Effector CD8-positive, alpha-beta T cell (primary cell): ENCODE data around the gene TSPO.
A peak's percentile ranks its signal among the peaks of the same experiment; 100 is the strongest.
"Not testable (repeated sequence)": the region's sequence is repeated elsewhere in the genome, so short reads cannot be mapped to it uniquely, and the experiment has no call there.

Source experiments
- DNase-seq: peaks from one replicate; lab custom pipeline; 2025; lab: John Stamatoyannopoulos, UW
- total RNA-seq, 4 experiments: gene quantifications; one replicate each; lab custom pipeline; 2026; lab: John Stamatoyannopoulos, UW

Gene TSPO
- 42.9 to 44.5 (median 44.0) reads per million in 4 experiments for total RNA-seq

GRCh38 chr22:43151251-43152002 is at the start of gene TSPO:
TSS of gene TSPO (plus strand) at chr22:43151559. CDS start at chr22:43159239, 7,680 bp downstream.
- peak; percentile 58 for DNase-seq

- DNase-seq: not testable (repeated sequence)
Measured at GRCh38 chr22:43104056-43104625, 47.2 kb upstream of the TSPO start.

DNA sequence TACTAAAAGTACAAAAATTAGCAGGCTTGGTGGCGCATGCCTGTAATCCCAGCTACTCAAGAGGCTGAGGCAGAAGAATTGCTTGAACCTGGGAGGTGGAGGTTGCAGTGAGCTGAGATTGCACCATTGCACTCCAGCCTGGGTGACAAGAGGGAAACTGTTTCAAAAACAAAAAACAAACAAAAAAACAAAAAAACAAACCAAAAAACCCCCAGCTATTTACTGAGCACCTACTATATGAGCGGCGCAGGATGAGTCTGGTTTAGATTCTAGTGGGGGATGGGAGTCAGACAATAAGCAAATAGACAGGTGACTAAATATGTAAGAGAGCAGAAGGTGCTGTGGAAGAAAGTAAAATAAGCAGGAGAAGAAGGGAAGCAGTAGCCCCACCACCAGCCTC is 46.4 kb upstream of the TSPO start:
- DNase-seq: not testable (repeated sequence)

GRCh38 chr22:43106302-43106701 is 45.1 kb upstream of the TSPO start:
- DNase-seq: no peak

DNA sequence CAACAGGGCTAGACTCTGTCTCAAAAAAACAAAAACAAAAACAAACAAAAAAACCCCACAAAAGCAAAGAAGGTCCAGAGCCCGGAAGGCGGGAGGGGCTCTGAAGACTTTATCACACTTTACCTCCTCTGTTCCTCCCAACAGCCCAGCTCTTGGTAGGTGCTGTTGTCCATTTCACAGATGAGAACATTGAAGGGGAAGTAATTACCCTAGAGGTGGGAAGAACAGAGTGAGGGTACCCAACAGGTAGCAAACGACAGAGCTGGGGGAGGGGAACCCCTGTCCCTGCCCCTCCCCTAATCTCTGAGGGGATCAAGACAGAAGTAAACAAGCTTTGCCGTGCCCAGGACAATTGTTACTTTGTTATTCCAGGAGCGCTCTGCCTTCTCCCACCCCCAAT is 41.8 kb upstream of the TSPO start:
- DNase-seq: no peak

DNA sequence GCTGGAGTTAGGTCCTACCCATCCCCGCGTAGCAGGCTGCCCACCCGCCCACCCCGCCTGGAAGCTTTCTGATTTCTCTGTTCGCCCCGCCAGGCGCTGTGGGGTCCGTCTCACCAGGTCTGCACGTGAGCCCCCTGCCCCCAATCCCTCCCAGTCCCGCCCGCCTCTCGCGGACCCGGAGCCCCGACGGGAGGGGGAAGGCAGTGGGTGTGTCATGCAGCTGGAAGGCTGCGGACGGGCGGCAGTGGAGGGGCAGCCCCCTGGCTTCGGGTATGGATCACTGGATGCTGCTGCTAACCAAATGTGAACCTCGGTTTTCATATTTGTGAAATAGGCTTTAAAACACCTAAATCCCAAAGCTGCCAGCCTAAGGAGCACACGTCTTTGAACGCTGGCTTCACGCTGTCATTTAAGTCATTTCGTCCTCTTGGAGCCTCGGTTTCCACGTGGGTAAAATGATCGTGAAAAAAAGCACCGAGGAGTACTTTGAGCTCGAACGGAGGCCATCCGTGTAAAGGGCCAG is 41.4 kb upstream of the TSPO start:
- peak; percentile 8 for DNase-seq

DNA sequence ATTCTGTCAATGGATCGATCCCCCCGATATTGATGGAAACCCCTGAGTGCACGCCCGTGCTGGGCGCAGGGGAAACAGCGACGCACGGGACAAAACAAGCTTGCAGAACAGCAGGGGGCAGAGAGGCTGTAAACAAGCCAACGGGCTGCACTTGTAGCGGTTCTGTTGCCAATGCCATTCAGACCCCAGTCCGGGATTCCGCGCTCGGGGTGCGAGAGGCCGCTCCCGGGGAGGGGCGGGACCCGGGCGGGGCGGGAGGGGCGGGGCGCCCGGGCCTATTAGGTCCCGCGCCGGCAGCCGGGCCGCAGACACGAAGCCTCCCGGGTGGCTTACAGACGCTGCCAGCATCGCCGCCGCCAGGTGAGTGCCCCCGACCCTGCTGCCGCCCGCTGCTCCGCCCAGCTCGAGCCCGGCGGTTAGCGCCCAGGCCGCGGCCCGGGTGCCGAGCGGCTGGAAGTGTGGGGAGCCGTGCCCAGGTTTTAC is 40.9 kb upstream of the TSPO start, which contains the start of gene BIK:
Gene BIK, plus strand, starts transcription at position 307 of the 483 bp plus-strand sequence. CDS start 13,273 bp downstream, outside the sequence.
- peak; percentile 33 for DNase-seq

DNA sequence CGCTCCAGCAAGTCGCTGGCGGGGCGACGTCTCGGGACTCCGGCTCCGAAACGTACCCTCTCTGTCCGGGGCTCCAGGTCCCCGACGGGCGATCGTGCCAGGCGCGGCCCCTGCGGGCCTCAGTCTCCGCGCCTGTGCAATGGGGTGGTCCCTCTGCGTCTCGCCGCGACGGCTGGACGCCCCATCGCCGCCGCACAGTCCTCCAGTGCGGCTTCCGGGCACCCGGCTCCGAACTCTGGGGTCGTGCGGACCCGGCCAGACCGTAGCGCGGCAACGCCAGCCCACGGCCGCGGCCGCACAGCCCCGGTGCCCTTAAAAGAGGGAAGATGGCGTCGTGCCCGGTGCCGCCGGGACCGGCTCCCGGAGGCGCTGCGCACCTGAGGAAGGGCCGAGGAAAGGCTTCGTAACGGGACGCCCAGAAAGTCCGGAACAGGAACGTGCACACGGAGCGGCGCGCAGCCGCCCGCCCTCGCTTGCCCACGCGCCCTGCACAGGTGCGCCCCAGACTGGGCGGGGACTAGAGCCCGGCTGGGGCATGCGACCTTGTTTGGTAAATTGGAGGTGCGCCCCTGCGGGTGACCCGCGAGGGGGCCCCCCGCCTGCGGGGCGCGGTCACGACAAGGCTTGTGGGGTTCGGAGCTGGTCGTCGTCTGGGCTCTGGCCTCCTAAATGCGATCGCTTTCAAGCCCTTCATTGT is 40.3 kb upstream of the TSPO start:
- peak; percentile 31 for DNase-seq

- no peak for DNase-seq
Measured at GRCh38 chr22:43113526-43114251, 37.7 kb upstream of the TSPO start.

DNA sequence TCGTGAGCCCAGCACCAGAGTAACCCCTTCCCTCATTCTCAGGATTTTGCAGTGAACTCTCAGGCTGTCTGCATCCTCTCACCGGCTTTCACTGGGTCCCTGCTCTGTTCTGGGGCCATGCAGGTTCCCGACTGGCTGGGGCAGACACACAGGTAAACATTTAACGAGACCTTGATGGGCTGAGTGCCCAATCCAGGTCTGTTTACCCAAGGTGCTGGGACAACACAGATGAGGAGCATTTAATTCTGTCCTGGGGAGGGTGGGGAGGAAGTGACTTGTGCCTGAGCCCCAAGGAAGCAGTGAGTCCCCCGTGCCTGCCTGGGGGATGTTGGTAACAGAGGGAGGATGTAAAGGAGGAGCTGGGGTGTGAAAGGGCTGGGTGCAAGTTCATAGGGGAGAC is 36.4 kb upstream of the TSPO start:
- no peak for DNase-seq

DNA sequence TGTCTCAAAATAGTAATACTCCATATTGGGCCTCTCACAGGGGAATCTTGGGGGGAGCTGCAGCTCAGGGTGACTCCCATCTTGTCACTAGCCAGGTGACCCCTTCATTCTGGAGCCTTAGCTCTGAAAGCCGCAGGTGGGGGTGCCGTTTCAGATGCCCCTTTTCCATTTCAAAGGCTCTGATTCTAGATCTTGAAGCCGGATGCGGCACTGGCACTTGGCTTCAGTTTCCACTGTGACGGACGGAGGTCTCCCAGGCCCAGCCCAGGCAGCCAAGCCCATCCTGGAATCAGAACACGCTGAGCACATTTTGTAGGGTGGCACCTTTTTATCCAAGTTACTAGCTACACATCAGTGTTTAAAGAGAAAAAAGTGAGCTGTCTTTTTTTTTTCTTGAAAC is 34.4 kb upstream of the TSPO start:
- no peak for DNase-seq

DNA sequence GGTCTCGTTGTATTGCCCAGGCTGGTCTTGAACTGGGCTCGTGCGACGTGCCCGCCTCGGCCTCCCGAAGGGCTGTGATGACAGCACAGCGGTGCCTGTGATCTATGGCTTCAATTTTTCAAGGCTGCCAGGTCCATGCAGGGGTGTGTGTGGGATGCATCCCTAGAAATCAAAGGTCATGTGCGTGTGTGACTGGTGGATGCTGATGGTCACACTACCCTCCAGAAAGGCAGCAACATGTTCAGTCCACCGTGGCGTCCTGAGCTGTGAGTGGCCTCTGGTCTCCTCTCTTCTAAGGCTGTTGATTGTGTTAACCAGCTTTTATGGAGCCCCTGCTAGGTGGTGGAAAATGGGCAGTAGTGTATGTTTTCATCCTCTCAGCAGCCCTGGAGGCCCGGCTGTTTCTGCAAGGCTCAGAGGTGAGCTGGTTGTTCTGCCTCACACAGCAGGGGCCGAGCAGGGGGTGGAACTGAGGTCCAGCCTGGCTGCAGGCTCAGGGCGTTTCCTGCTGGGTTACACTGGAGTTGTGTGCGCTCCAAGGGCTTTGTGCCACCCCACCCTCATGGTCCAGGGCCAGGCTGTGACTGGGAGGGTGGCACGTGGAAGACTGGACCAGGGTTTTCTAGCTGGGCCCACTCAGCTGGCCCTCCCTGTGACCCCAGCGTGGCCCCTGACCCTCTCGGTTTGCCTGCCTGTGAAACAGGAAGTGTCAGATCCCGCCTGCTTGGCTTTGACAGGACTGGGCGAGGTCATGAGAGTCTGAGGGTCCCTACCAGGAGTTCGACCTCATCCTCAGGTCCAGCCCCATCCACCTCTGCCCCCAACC is 33.1 kb upstream of the TSPO start:
- DNase-seq: no peak

- no peak for DNase-seq
Measured at GRCh38 chr22:43118953-43119458, 32.4 kb upstream of the TSPO start.

GRCh38 chr22:43126501-43127165 is 24.7 kb upstream of the TSPO start:
- DNase-seq: no peak

GRCh38 chr22:43127166-43127908 is 24.0 kb upstream of the TSPO start:
- DNase-seq: no peak

- DNase-seq: no peak
Measured at GRCh38 chr22:43128116-43128515, 23.2 kb upstream of the TSPO start.

GRCh38 chr22:43128928-43129424 is 22.4 kb upstream of the TSPO start:
- DNase-seq: no peak

DNA sequence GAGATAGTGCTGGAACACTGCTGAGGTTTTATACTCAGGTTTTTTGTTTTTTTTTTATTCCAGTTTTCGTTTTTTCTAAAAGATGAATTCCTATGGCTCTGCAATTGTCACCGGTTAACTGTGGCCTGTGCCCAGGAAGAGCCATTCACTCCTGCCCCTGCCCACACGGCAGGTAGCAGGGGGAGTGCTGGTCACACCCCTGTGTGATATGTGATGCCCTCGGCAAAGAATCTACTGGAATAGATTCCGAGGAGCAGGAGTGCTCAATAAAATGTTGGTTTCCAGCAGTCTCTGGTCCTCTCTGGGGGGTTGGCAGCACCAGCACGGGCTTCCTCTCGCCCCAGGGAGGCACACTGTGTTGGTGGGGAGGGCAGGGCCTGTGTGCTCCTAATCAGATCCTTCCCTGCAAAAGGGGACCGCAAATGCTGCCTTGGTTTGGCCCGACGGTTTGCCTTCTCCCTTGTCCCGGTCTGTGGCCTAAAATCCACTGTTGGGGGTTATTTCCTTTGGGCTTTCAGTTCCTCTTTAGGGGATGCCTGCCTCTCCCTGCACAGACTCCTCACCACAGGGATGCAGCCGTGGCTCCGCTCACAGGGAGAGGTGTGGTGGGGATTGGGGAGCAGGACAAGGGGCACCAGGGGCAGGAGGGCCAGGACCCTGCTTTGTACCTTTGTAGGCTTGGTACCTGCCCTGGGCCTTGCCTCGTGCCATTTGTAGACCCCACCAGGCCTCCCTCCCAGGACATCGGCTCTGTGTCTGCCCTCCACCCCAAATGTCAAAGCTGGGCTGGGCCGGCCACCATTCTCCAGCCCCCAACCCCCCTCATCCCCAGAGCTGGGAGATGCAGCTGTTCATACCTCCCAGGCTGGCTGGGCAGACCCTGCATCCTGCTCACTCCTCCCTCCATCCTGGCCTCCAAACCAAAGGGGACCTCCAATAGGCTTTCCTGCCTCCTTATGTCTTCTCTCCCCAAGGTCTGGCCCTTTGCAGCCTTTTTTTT is 21.6 kb upstream of the TSPO start:
- DNase-seq: no peak
